HepG2 (cell line): ENCODE data around the gene TCF20. TPM values are rescaled to one million over a fixed set of nuclear protein-coding genes. Genes with fewer than 3 reads are reported as not detected.

Source experiments
- CCDC6 ChIP-seq: sonication (generic); formaldehyde crosslinking; IDR thresholded peaks from 2 replicates; pipeline ENCODE4 v1.8.1; 2022; ENCODE audit warnings: mild to moderate bottlenecking, missing genetic modification reagents, moderate library complexity
- ESRRA ChIP-seq: sonication (generic); formaldehyde crosslinking; IDR thresholded peaks from 2 replicates; pipeline ENCODE4 v1.5.1; 2020; ENCODE audit warnings: mild to moderate bottlenecking, low read depth, missing genetic modification reagents
- FOXK2 ChIP-seq: fragments of 450-650 bp; IDR thresholded peaks from 2 replicates; pipeline ENCODE4 v1.6.1; 2016
- MIER2 ChIP-seq: IDR thresholded peaks from 2 replicates; pipeline ENCODE4 v1.6.1; 2016; ENCODE audit warnings: missing biosample characterization, missing genetic modification reagents
- NCOA2 ChIP-seq: sonication (generic); formaldehyde crosslinking; IDR thresholded peaks from 2 replicates; pipeline ENCODE4 v1.8.0; 2022; ENCODE audit warnings: inconsistent platforms
- REL ChIP-seq: sonication (generic); formaldehyde crosslinking; conservative IDR thresholded peaks from 2 replicates; pipeline ENCODE4 v1.8.0; 2022; ENCODE audit warnings: mild to moderate bottlenecking, missing genetic modification reagents, moderate library complexity
- RFXANK ChIP-seq: IDR thresholded peaks from 2 replicates; pipeline ENCODE4 v1.6.1; 2016
- ZFX ChIP-seq: sonication (generic); formaldehyde crosslinking; IDR thresholded peaks from 2 replicates; pipeline ENCODE4 v1.4.0; 2020; ENCODE audit warnings: mild to moderate bottlenecking, low read depth, missing genetic modification reagents, moderate library complexity
- ZMYM4 ChIP-seq: sonication (generic); formaldehyde crosslinking; IDR thresholded peaks from 2 replicates; pipeline ENCODE4 v1.8.1; 2023; ENCODE audit warnings: mild to moderate bottlenecking, missing genetic modification reagents
- ZNF878 ChIP-seq: sonication (generic); formaldehyde crosslinking; IDR thresholded peaks from 2 replicates; pipeline ENCODE4 v1.8.1; 2023; ENCODE audit warnings: mild to moderate bottlenecking, missing genetic modification reagents, moderate library complexity
- polyA plus RNA-seq, 8 experiments: library from polyadenylated mRNA; depleted of rRNA in 3 of 8; stranded (reverse) in 7 of 8; unstranded in 1 of 8; fragments of >200 nt; fragmentation: Illumina TruSeq in 4 of 8; extraction: Trizol in 4 of 8; gene quantifications; 2 replicates each; pipeline versions ENCODE4 v1.2.1 to v1.2.3, GENCODE V29; 2011 to 2016; ENCODE audit warnings: low read depth in 4 of 8, missing spikeins in 1 of 8, mixed read lengths in 1 of 8; ENCODE audit not compliant: insufficient read depth in 1 of 8
- total RNA-seq, 5 experiments: library from RNA; depleted of rRNA; stranded (reverse); fragments of >200 nt; fragmentation: Illumina TruSeq; extraction: Trizol; gene quantifications; 2 replicates each; pipeline ENCODE4 v1.2.3, GENCODE V29; 2016; ENCODE audit warnings: low read depth in 1 of 5
- TF ChIP-seq, protein P1 (sequence below): sonication (generic); formaldehyde crosslinking; conservative IDR thresholded peaks from 2 replicates; pipeline ENCODE4 v1.4.0; 2020; ENCODE audit warnings: missing genetic modification reagents
- TF ChIP-seq, protein P2 (sequence below): sonication (generic); formaldehyde crosslinking; IDR thresholded peaks from 2 replicates; pipeline ENCODE4 v1.5.0; 2020; ENCODE audit warnings: missing genetic modification reagents, mild to moderate bottlenecking, borderline replicate concordance
- TF ChIP-seq, protein P3 (sequence below): sonication (generic); formaldehyde crosslinking; IDR thresholded peaks from 2 replicates; pipeline ENCODE4 v1.4.0; 2020; ENCODE audit warnings: mild to moderate bottlenecking, missing genetic modification reagents
- TF ChIP-seq, protein P4 (sequence below): sonication (generic); formaldehyde crosslinking; IDR thresholded peaks from 2 replicates; pipeline ENCODE4 v1.8.1; 2023; ENCODE audit warnings: mild to moderate bottlenecking, missing genetic modification reagents

The TCF20 gene
- total and polyA plus RNA-seq, 2 of the 13 experiments (the other 11 are each of a cell fraction or from before 2014, with no cell fraction given): 12.8 to 23.7 TPM

DNA sequence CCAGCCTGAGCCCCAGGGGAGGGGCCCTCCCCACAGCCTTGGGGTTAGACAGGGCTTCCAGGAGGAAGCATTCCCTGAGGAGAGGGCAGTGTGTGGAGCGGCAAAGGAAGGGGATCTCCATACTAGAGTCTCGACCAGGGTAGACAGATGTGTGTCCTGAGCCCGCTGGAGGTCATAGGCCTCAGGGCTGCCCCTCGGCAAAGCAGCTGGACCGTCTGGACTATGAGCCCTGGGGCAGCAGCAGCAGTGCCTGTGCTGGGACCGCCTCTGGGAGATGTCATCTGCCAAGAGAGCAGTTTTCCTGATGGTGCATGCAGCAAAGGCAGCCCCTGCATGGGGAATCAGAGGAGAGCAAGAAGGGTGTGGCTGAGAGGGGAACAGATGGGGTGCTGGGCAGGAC lies 20.8 kb upstream of the TCF20 start (continued):
- TF ChIP-seq RFXANK (no peak), NCOA2 (CRISPR knock-in tag) (no peak), ZFX (CRISPR knock-in tag) (0 out of 2 replicates have a peak, but pooled peaks have one; percentile 17), ZMYM4 (CRISPR knock-in tag) (no peak), ESRRA (CRISPR knock-in tag) (peak; percentile 82; the same call in 1 of the 2 replicates), REL (no peak), FOXK2 (no peak), ZNF878 (no peak), CCDC6 (CRISPR knock-in tag) (no peak), MIER2 (peak; percentile 68; the same call in 1 of the 2 replicates)
- TF ChIP-seq, protein P1, sequence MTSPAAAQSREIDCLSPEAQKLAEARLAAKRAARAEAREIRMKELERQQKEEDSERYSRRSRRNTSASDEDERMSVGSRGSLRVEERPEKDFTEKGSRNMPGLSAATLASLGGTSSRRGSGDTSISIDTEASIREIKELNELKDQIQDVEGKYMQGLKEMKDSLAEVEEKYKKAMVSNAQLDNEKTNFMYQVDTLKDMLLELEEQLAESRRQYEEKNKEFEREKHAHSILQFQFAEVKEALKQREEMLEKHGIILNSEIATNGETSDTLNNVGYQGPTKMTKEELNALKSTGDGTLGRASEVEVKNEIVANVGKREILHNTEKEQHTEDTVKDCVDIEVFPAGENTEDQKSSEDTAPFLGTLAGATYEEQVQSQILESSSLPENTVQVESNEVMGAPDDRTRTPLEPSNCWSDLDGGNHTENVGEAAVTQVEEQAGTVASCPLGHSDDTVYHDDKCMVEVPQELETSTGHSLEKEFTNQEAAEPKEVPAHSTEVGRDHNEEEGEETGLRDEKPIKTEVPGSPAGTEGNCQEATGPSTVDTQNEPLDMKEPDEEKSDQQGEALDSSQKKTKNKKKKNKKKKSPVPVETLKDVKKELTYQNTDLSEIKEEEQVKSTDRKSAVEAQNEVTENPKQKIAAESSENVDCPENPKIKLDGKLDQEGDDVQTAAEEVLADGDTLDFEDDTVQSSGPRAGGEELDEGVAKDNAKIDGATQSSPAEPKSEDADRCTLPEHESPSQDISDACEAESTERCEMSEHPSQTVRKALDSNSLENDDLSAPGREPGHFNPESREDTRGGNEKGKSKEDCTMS (CRISPR knock-in tag): no peak
- TF ChIP-seq, protein P2, sequence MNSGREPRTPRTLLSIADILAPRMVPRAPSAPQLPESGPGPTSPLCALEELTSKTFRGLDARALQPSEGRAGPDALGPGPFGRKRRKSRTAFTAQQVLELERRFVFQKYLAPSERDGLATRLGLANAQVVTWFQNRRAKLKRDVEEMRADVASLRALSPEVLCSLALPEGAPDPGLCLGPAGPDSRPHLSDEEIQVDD (CRISPR knock-in tag): no peak
- TF ChIP-seq, protein P3, sequence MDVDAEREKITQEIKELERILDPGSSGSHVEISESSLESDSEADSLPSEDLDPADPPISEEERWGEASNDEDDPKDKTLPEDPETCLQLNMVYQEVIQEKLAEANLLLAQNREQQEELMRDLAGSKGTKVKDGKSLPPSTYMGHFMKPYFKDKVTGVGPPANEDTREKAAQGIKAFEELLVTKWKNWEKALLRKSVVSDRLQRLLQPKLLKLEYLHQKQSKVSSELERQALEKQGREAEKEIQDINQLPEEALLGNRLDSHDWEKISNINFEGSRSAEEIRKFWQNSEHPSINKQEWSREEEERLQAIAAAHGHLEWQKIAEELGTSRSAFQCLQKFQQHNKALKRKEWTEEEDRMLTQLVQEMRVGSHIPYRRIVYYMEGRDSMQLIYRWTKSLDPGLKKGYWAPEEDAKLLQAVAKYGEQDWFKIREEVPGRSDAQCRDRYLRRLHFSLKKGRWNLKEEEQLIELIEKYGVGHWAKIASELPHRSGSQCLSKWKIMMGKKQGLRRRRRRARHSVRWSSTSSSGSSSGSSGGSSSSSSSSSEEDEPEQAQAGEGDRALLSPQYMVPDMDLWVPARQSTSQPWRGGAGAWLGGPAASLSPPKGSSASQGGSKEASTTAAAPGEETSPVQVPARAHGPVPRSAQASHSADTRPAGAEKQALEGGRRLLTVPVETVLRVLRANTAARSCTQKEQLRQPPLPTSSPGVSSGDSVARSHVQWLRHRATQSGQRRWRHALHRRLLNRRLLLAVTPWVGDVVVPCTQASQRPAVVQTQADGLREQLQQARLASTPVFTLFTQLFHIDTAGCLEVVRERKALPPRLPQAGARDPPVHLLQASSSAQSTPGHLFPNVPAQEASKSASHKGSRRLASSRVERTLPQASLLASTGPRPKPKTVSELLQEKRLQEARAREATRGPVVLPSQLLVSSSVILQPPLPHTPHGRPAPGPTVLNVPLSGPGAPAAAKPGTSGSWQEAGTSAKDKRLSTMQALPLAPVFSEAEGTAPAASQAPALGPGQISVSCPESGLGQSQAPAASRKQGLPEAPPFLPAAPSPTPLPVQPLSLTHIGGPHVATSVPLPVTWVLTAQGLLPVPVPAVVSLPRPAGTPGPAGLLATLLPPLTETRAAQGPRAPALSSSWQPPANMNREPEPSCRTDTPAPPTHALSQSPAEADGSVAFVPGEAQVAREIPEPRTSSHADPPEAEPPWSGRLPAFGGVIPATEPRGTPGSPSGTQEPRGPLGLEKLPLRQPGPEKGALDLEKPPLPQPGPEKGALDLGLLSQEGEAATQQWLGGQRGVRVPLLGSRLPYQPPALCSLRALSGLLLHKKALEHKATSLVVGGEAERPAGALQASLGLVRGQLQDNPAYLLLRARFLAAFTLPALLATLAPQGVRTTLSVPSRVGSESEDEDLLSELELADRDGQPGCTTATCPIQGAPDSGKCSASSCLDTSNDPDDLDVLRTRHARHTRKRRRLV (CRISPR knock-in tag): no peak
- TF ChIP-seq, protein P4, sequence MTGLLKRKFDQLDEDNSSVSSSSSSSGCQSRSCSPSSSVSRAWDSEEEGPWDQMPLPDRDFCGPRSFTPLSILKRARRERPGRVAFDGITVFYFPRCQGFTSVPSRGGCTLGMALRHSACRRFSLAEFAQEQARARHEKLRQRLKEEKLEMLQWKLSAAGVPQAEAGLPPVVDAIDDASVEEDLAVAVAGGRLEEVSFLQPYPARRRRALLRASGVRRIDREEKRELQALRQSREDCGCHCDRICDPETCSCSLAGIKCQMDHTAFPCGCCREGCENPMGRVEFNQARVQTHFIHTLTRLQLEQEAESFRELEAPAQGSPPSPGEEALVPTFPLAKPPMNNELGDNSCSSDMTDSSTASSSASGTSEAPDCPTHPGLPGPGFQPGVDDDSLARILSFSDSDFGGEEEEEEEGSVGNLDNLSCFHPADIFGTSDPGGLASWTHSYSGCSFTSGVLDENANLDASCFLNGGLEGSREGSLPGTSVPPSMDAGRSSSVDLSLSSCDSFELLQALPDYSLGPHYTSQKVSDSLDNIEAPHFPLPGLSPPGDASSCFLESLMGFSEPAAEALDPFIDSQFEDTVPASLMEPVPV (CRISPR knock-in tag): no peak
- TF ChIP-seq, all 625 proteins: peak for 6
